Ureter (tissue), 1 donor: Measurements from ENCODE around the gene MAPK8IP3. TPM values are rescaled to one million over a fixed set of nuclear protein-coding genes. Genes with fewer than 3 reads are reported as not detected.

ENCODE experiments used
- DNase-seq: peaks from one replicate; pipeline ENCODE4 v3.0.0-alpha.2; 2020; ENCODE audit warnings: low spot score
- total RNA-seq: library from RNA; stranded (reverse); gene quantifications from one replicate; pipeline ENCODE4 v1.2.4, GENCODE V29; 2023
- donor health status: DM: yes; HTN: yes; CAD: no.

Gene MAPK8IP3
- total RNA-seq, 1 donor from 2014 or later = 112 TPM

DNA sequence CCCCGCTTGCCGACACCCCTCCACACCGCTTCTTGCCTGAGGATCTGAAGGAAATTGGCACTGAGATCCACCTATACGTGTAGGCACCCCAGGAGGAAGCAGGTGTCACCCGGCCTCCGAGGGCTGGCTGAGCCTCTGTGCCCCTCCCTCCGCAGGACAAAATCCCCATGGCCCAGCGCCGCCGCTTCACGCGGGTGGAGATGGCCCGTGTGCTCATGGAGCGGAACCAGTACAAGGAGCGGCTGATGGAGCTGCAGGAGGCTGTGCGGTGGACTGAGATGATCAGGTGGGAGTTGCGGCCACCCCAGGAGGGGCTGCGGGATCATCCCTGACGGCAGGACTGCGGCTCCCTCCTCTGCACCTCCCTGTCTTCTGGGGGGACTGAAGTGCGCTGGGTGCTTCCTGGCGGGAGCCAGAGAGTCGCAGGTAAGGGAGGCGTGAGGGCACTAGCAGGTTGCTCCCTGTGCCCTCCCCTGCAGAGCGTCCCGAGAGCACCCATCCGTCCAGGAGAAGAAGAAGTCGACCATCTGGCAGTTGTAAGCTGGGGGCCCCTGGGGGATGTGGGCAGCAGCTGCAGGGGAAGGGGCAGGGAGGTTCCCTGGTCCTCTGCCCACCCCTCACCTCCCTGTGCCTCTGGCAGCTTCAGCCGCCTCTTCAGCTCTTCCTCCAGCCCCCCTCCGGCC, 56.3 kb downstream of the MAPK8IP3 start:
- DNase-seq = no peak

DNA sequence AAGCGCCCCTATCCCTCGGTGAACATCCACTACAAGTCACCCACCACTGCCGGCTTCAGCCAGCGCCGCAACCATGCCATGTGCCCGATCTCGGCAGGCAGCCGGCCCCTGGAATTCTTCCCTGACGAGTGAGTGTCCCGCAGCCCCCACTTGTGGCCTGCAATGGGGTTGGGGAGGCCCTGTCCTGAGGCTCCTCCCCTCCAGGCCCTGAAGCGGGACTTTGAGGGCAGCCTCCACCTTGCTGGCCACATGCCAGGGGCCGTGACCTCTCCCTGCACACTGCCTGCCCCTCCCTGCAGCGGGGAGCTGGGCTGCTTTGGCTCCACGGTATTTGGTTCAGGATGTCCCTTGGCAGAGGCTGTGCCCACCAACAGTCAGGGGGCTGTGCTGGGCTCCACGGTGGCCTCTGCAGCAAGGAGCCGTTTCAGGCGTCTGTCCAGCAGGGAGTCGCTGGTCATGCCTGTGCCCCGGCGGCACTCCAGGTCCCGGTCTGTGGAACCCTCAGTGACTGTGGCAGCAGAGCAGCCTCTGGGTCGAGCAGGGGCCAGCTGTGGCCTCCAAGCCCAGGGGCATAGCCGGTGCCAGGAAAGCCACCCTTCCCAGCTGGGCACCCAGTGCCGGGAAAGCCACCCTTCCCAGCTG, 57.0 kb downstream of the MAPK8IP3 start:
- DNase-seq = no peak

DNA sequence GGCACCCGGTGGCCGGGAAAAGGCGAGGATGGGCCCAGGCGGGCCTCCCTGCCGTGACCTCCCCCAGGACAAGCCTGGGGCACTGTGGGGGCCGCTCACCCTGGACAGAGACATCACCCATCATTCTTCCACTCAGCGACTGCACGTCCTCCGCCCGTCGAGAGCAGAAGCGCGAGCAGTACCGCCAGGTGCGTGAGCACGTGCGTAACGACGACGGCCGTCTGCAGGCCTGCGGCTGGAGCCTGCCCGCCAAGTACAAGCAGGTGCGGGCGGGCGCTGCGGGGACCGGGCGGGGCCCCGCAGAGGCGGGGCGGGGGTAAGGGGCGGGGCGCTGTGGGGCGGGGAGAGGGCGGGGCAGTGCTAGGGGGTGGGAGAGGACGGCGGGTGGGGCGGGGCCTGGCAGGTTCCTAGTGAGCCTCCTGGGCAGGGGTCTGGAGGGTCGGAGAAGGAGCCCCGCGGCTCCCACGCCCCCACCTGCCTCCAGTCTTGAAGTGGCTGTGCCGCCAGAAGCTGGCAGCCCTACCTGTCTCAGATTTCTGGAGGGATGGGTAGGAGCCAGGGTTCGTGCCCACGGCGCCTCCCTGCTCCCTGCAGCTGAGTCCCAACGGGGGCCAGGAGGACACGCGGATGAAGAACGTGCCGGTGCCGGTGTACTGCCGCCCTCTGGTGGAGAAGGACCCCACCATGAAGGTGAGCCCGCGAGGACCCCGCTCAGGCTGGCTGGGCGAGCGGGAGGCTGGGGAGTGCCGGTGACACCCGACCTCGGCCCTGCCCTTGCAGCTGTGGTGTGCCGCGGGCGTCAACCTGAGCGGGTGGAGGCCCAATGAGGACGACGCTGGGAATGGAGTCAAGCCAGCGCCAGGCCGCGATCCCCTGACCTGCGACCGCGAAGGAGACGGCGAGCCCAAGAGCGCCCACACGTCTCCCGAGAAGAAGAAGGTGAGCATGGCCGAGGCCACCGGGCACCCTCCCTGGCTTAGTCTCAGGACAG, 57.8 kb downstream of the MAPK8IP3 start:
- DNase-seq = no peak

- no peak for DNase-seq
Observed at GRCh38 chr16:1764971-1765370, 59.0 kb downstream of the MAPK8IP3 start.

- DNase-seq = no peak
Observed at GRCh38 chr16:1765826-1766225, 59.8 kb downstream of the MAPK8IP3 start.

GRCh38 chr16:1766231-1766630, 60.2 kb downstream of the MAPK8IP3 start:
- no peak for DNase-seq

- DNase-seq = no peak
Observed at GRCh38 chr16:1766701-1767100, 60.7 kb downstream of the MAPK8IP3 start.

DNA sequence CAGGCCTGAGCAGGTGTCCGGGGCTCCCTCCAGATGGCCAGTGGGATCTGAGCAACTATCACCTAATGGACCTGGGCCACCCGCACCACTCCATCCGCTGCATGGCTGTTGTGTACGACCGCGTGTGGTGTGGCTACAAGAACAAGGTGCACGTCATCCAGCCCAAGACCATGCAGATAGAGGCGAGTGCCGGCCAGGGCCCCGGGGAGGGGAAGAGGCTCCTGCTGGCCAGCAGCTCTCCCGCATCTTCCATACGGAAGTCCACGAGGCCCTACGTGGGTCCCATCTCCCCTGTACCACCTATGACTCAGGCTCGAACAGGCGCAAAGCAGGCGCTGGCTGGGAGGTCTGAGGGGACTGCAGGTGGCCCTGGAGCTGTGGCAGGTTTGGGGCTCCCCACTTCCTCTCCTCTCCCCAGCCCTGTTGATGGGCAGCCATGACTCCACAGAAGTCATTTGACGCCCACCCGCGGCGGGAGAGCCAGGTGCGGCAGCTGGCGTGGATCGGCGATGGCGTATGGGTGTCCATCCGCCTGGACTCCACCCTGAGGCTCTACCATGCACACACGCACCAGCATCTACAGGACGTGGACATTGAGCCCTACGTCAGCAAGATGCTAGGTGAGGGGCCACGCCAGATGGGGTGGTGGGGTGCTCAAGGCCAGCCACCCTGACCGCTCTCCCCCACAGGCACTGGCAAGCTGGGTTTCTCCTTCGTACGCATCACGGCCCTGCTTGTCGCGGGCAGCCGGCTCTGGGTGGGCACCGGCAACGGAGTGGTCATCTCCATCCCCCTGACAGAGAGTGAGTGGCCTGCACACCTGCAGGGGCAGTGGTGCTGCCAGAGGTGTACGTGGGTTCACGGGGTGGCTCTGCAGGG, 61.4 kb downstream of the MAPK8IP3 start:
- no peak for DNase-seq

GRCh38 chr16:1768061-1768766, 62.2 kb downstream of the MAPK8IP3 start:
- no peak for DNase-seq

GRCh38 chr16:1768767-1769401, 62.9 kb downstream of the MAPK8IP3 start:
- DNase-seq = no peak

DNA sequence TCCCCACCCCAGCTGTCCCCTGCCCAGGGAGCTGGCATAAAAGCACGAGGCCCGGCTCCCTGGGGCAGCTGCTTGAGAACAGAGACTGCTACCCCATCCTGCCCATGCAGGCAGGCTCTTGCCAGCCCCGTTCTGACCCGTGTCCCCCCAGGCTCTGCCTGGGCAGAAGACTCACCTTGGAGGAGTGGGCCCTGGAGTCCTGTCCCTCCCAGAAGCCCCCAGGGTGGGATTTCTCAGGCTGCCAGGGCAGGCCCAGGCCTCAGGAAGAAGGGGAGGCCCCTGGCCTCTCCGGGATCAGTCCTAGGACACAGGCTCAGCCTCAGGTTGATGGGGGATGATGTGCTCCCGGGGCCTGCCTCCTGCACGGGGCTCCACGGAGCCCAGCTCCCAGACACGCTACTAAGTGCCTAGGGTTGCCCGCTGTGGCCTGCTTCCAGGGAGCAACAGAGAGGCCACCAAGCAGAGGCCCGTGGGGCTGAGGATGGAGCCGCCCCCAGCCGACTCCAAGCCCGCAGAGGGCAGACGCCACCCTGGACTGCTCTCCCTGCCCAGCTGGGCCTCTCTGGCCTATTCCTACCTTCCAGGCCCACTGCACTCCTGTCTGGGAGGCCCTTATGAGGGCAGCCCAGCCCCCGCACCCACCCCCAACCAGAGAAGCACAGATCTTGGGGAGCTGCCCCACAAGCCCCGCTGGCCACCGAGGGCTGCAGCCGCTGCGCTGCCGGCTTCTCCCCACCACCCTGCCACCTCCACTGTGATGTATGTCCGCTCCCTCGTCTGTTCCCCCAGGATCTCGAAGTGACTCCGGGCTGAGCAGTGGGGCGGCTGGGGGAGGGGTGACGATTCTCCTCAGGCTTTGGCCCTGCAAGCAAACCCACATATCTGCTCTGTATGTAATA, 63.7 kb downstream of the MAPK8IP3 start:
- DNase-seq = no peak

DNA sequence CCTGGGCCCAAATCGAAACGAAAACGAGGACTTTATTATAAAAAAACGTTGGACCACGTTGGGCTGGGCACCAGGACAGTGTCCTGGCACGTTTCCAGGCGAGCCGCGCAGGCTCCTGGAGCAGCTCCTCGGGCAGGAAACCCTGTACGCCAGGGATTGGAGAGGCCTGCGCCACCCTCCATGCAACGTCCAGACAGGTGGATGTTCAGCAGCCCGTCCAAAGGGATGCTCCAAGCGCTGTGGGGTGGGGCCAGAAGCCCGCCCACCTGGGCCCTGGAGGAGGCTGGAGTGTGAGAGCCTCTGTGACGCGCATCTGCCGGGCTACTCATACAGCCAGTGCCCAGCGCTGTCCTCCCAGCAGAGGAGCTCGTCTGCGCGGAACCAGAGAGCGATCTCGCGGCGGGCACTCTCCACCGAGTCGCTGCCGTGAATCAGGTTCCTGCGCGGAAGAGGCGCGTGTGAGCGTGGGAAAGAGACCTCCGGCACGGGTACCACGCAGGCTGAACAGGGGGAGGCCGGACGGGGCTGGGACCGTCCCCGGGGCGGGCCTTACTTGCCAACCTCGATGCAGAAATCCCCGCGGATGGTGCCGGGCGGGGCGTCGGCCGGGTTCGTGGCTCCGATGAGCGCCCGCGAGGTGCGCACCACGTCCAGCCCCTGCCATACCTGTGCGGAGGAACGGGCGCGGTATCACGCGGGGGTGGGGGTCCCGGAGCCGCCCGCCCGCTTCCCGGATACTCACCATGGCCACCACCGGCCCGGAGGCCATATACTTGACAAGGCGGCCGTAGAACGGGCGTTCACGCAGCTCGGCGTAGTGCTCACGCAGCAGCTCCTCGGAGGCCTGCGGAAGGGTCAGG, 64.6 kb downstream of the MAPK8IP3 start:
- DNase-seq = peak; percentile 80

DNA sequence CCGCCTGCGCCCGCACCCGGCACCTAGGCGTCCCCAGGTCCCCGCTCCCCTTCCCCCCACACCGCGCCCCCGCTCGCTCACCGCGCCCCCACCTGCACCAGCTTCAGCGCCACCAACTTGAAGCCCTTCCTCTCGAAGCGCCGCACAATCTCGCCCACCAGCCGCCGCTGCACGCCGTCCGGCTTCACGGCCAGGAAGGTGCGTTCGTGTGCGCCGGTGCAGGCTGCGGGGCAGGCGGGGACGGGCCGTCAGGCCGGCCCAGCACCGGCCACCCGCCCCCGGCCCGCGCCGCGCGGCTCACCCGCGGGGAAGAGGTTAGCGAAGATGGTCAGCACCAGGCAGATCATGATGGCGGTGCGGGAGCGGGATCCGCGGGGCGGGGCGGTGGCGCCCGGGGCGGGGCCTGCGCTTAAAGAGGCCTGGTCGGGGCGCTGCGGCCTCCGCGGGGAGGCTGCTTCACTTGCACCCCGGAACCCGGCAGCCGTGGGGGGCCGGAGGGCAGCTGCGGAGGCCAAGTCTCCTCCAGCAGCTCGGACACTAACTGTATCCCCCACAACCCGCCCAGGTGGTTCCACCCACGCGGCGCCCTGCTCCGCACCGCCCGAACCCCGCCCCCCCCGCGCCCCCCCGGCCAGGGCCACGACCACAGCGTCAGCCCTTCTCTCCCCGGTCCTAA, 65.3 kb downstream of the MAPK8IP3 start, which contains the start of gene NME3:
TSS of gene NME3 (minus strand) at position 356 of the 676 bp plus-strand sequence. CDS start at position 347, 9 bp downstream.
- DNase-seq = peak; percentile 83

GRCh38 chr16:1771864-1772361, 65.9 kb downstream of the MAPK8IP3 start:
- no peak for DNase-seq

DNA sequence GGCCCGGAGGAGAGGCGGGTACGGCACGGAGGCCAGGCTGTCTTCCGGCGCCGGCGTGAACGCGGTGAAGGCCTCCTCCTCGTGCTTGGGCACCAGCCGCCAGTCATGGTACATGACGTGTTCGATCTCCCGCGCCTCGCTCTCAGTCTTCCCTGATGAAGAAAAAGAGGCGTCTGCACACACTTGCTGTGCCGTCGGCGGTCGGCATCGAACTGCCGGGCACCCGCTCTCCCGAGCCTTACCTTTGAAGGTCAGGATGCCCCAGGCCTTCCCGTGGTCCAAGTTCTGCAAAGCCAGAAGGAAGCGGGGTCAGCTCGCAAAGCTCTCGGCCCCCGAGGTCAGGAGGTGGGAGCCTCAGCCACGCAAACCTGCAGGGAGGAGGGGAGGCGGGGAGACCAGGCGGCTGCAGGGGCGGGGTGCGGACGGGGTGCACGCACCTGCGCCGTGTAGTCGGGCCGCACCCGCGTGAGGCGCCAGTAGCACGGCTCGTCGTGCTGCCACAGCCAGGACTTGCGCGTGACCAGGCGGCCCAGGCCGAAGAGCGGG, 66.4 kb downstream of the MAPK8IP3 start, which contains the start of gene EME2:
TSS of gene EME2 (plus strand) at position 449 of the 546 bp plus-strand sequence. CDS start 418 bp downstream, outside the sequence.
- DNase-seq = no peak

- peak; percentile 86 for DNase-seq
Observed at GRCh38 chr16:1772908-1773702, 67.1 kb downstream of the MAPK8IP3 start, which contains the start of gene MRPS34. TSS of gene MRPS34 (minus strand) at chr16:1773134. CDS start at chr16:1773119, 15 bp downstream.
